Activated T-cell treated with anti-CD3 and anti-CD28 coated beads, Interleukin-2, amount 50 U/mL, for 24 hours (primary cell): ENCODE measurements around the gene IER3.
A peak's percentile ranks its signal among the peaks of the same experiment; 100 is the strongest.

Experiments
- DNase-seq: peaks from one replicate; pipeline ENCODE4 v3.0.0-alpha.2; 2020
- H3K27ac Mint-ChIP-seq: 2 replicates; pipeline ENCODE4 v1.8.0; 2020; ENCODE audit warnings: mild to moderate bottlenecking, mixed read lengths
- H3K27me3 Mint-ChIP-seq: 2 replicates; pipeline ENCODE4 v1.8.0; 2020; ENCODE audit warnings: mixed read lengths
- H3K36me3 Mint-ChIP-seq: 2 replicates; pipeline ENCODE4 v1.8.0; 2020; ENCODE audit warnings: low read depth, mixed read lengths
- H3K4me1 Mint-ChIP-seq: 2 replicates; pipeline ENCODE4 v1.8.0; 2020; ENCODE audit warnings: low read depth, mixed read lengths
- H3K4me3 Mint-ChIP-seq: 2 replicates; pipeline ENCODE4 v1.8.0; 2020; ENCODE audit warnings: mild to moderate bottlenecking, moderate library complexity, mixed read lengths
- H3K9me3 Mint-ChIP-seq: 2 replicates; pipeline ENCODE4 v1.8.0; 2020; ENCODE audit warnings: mixed read lengths

Gene IER3

GRCh38 chr6:30717129-30717844 lies 27.1 kb downstream of the IER3 start, which contains the start of gene MDC1:
MDC1 (minus strand) TSS chr6:30717281; CDS start chr6:30715175, 2,106 bp downstream.
- Mint-ChIP-seq H3K9me3 (peaks cover 2% of the 10 kb centered on the region), H3K36me3 (peaks cover 83% of the 10 kb centered on the region), H3K4me3 (peak within 1 kb of the TSS; percentile 99), H3K27me3 (no peaks in the 10 kb centered on the region), H3K4me1 (peaks cover 47% of the 10 kb centered on the region), H3K27ac (peak within 1 kb of the TSS; percentile 96)
- peak; percentile 98 for DNase-seq

GRCh38 chr6:30716879-30717128 lies 27.5 kb downstream of the IER3 start:
- no peaks in the 10 kb centered on the region for H3K27me3 Mint-ChIP-seq
- H3K9me3 Mint-ChIP-seq: peaks cover 2% of the 10 kb centered on the region
- peaks cover 83% of the 10 kb centered on the region for H3K36me3 Mint-ChIP-seq
- peak overlapping the region; percentile 99 for H3K4me3 Mint-ChIP-seq
- peak overlapping the region; percentile 96 for H3K27ac Mint-ChIP-seq
- no peak for DNase-seq
- H3K4me1 Mint-ChIP-seq: peaks cover 52% of the 10 kb centered on the region

DNA sequence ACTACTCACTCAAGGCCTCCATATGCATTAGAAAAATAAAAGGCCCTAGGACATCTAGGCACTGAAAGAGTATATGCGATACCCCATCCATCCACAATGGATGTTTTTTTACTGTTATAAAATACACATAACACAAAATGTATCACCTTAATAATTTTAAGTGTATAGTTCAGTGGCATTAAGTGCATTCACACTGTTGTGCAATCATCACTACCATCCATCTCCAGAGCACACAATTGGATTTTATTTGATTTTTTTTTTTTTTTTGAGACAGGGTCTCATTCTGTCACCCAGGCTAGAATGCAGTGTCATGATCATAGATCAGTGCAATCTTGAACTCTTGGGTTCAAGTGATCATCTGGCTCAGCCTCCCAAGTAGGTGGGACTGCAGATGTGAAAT lies 30.1 kb downstream of the IER3 start:
- DNase-seq: no peak
- Mint-ChIP-seq H3K4me1 (peaks cover 47% of the 10 kb centered on the region), H3K9me3 (peaks cover 2% of the 10 kb centered on the region), H3K27me3 (no peaks in the 10 kb centered on the region), H3K27ac (no peak overlapping the region), H3K4me3 (no peak overlapping the region), H3K36me3 (peaks cover 81% of the 10 kb centered on the region)

- Mint-ChIP-seq H3K36me3 (peaks cover 90% of the 10 kb centered on the region), H3K4me3 (no peak overlapping the region), H3K4me1 (peaks cover 35% of the 10 kb centered on the region), H3K27me3 (no peaks in the 10 kb centered on the region), H3K9me3 (peaks cover 2% of the 10 kb centered on the region), H3K27ac (peak overlapping the region; percentile 64)
- no peak for DNase-seq
These were observed 31.9 kb downstream of the IER3 start for GRCh38 chr6:30712441-30712945.

- DNase-seq: no peak
- Mint-ChIP-seq H3K9me3 (peaks cover 2% of the 10 kb centered on the region), H3K4me1 (peaks cover 32% of the 10 kb centered on the region), H3K4me3 (no peak overlapping the region), H3K27ac (peak overlapping the region; percentile 64), H3K27me3 (no peaks in the 10 kb centered on the region), H3K36me3 (peaks cover 93% of the 10 kb centered on the region)
These were observed 32.5 kb downstream of the IER3 start for GRCh38 chr6:30711758-30712380.

DNA sequence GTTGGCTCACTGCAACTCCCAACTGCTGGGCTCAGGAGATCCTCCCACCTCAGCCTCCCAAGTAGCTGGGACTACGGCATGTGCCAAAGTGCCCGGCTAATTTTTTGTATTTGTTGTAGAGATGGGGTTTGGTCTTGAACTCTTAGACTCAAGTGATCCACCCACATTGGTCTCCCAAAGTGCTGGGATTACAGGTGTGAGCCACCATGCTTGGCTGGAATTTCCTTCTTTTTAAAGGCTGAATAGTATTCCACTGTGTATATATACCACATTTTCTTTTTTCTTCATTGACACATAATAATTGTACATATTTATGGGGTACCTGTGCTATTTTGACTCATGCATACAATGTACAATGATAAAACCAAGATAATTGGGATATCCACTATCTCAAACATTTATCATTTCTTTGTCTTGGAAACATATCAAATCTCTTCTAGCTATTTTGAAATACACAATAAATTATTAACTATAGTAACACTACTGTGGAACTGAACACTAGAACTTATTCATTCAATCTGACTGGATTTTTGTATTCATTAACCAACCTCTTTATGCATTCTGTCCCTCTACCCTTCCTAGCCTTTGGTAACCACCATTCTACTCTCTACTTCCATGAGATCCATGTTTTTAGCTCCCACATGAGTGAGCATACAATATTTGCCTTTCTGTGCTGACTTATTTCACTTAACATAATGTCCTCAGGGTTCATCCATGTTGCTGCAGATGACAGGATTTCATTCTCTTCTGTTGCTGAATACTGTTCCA lies 35.1 kb downstream of the IER3 start:
- Mint-ChIP-seq H3K27me3 (no peaks in the 10 kb centered on the region), H3K36me3 (peaks cover 93% of the 10 kb centered on the region), H3K4me1 (peaks cover 11% of the 10 kb centered on the region), H3K9me3 (no peaks in the 10 kb centered on the region), H3K27ac (no peak overlapping the region), H3K4me3 (no peak overlapping the region)
- no peak for DNase-seq

GRCh38 chr6:30707281-30707850 lies 37.0 kb downstream of the IER3 start:
- H3K9me3 Mint-ChIP-seq: no peaks in the 10 kb centered on the region
- no peak for DNase-seq
- peaks cover 8% of the 10 kb centered on the region for H3K4me1 Mint-ChIP-seq
- no peaks in the 10 kb centered on the region for H3K27me3 Mint-ChIP-seq
- H3K27ac Mint-ChIP-seq: no peak overlapping the region
- peaks cover 93% of the 10 kb centered on the region for H3K36me3 Mint-ChIP-seq
- no peak overlapping the region for H3K4me3 Mint-ChIP-seq

DNA sequence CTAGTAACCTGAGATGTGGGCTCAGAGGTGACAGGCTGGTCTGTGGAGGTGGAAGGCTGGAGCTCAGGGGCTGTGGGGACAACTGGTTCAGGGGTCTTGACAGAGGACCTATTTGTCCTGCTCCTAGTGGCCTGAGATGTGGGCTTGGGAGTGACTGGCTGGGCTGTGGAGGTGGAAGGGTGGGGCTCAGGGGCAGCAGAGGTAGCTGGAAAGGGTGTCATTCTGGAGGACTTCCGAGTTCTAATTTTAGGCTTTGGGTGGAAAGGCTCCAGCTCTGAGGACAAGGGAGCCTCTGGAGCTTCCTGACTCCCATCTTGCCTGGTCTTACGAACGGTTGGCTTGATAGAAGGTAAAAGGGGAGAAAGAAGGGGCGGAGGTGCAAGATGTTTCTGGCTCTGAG lies 38.7 kb downstream of the IER3 start:
- Mint-ChIP-seq H3K9me3 (no peaks in the 10 kb centered on the region), H3K27ac (peak overlapping the region; percentile 12)

GRCh38 chr6:30703821-30704220 lies 40.5 kb downstream of the IER3 start:
- peaks cover 81% of the 10 kb centered on the region for H3K36me3 Mint-ChIP-seq
- no peak for DNase-seq
- H3K27me3 Mint-ChIP-seq: no peaks in the 10 kb centered on the region
- H3K27ac Mint-ChIP-seq: no peak overlapping the region
- no peaks in the 10 kb centered on the region for H3K4me1 Mint-ChIP-seq
- H3K4me3 Mint-ChIP-seq: no peak overlapping the region
- H3K9me3 Mint-ChIP-seq: no peaks in the 10 kb centered on the region

More for the DNA sequence above, 38.7 kb downstream of the IER3 start:
- no peak for DNase-seq
- Mint-ChIP-seq H3K36me3 (peaks cover 83% of the 10 kb centered on the region), H3K27me3 (no peaks in the 10 kb centered on the region), H3K4me1 (no peaks in the 10 kb centered on the region), H3K4me3 (no peak overlapping the region)

DNA sequence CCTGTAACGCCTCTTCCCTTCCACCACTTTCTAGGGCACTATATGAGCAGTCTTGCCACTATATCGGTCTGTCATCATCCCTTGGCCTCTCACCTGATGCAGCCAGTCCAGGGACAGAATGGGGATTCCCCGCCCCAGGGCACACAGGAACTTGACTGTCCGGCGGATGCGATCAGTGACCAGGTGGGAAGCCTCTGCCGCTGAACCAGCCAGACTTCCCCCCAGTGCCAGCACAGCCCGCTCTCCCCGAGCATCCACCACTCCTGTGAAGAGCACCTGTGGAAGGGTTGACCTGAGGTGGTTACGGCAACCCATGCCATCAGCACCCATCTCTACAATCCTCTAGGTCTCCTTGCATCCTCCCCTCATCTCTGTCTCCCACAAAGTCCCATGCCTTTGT lies 41.3 kb downstream of the IER3 start:
- Mint-ChIP-seq H3K27ac (no peak overlapping the region), H3K27me3 (no peaks in the 10 kb centered on the region), H3K4me1 (no peaks in the 10 kb centered on the region), H3K9me3 (no peaks in the 10 kb centered on the region), H3K36me3 (peaks cover 73% of the 10 kb centered on the region), H3K4me3 (no peak overlapping the region)
- no peak for DNase-seq

- no peak overlapping the region for H3K4me3 Mint-ChIP-seq
- H3K27me3 Mint-ChIP-seq: no peaks in the 10 kb centered on the region
- no peak overlapping the region for H3K27ac Mint-ChIP-seq
- DNase-seq: no peak
- H3K36me3 Mint-ChIP-seq: peaks cover 50% of the 10 kb centered on the region
- H3K9me3 Mint-ChIP-seq: no peaks in the 10 kb centered on the region
- no peaks in the 10 kb centered on the region for H3K4me1 Mint-ChIP-seq
These were observed 44.0 kb downstream of the IER3 start for GRCh38 chr6:30700340-30700739.

GRCh38 chr6:30696432-30696831 lies 47.9 kb downstream of the IER3 start:
- DNase-seq: no peak
- Mint-ChIP-seq H3K27ac (no peak overlapping the region), H3K36me3 (peaks cover 15% of the 10 kb centered on the region), H3K4me1 (peaks cover 5% of the 10 kb centered on the region), H3K4me3 (no peak overlapping the region), H3K27me3 (no peaks in the 10 kb centered on the region), H3K9me3 (no peaks in the 10 kb centered on the region)
